WTC11 (cell line): Measurements from ENCODE around the gene MARCHF11. TPM values are rescaled to one million over a fixed set of nuclear protein-coding genes. Genes with fewer than 3 reads are reported as not detected.

Experiments
- ATAC-seq: fragments of 200-7000 bp; cut with Tn5 transposase; 2 replicates; pipeline ENCODE4 v1.10.0; 2021; ENCODE audit warnings: mild to moderate bottlenecking, moderate library complexity
- CTCF ChIA-PET: fragments of 300-600 bp; sonication (Branson Sonifier 250); formaldehyde crosslinking; loops from one replicate; lab custom pipeline; 2021; ENCODE audit warnings: antibody characterized with exemption; lab: Charles Lee
- POLR2A ChIA-PET: fragments of 350-600 bp; sonication (Branson Sonifier 250); formaldehyde crosslinking; loops from one replicate; lab custom pipeline; 2021; ENCODE audit warnings: antibody characterized with exemption; lab: Charles Lee
- DNase-seq: peaks from one replicate; pipeline ENCODE4 v3.0.0; 2021; ENCODE audit warnings: low spot score
- H3K27ac Mint-ChIP-seq: 2 replicates; pipeline ENCODE4 v1.8.0; 2021; ENCODE audit warnings: mixed read lengths
- H3K27me3 Mint-ChIP-seq: 2 replicates; pipeline ENCODE4 v1.8.0; 2021; ENCODE audit warnings: low read depth, mild to moderate bottlenecking, moderate library complexity, mixed read lengths
- H3K36me3 Mint-ChIP-seq: 2 replicates; pipeline ENCODE4 v1.8.0; 2021; ENCODE audit warnings: mixed read lengths
- H3K4me1 Mint-ChIP-seq: 2 replicates; pipeline ENCODE4 v1.8.0; 2022; ENCODE audit warnings: mixed read lengths
- H3K4me3 Mint-ChIP-seq: 2 replicates; pipeline ENCODE4 v1.8.0; 2021; ENCODE audit warnings: mild to moderate bottlenecking, moderate library complexity, mixed read lengths
- H3K9me3 Mint-ChIP-seq: 2 replicates; pipeline ENCODE4 v1.8.0; 2021; ENCODE audit warnings: mixed read lengths
- ELF4 ChIP-seq: sonication (generic); formaldehyde crosslinking; IDR thresholded peaks from 2 replicates; pipeline ENCODE4 v1.8.1; 2022; ENCODE audit warnings: low read depth, mild to moderate bottlenecking, moderate library complexity, missing genetic modification reagents
- FOXK1 ChIP-seq: sonication (generic); formaldehyde crosslinking; IDR thresholded peaks from 2 replicates; pipeline ENCODE4 v1.8.0; 2022; ENCODE audit warnings: mild to moderate bottlenecking, moderate library complexity, missing genetic modification reagents
- GABPB1 ChIP-seq: sonication (generic); formaldehyde crosslinking; IDR thresholded peaks from 2 replicates; pipeline ENCODE4 v1.8.1; 2023; ENCODE audit warnings: mild to moderate bottlenecking, missing genetic modification reagents
- GTF2I ChIP-seq: fragments of 250-450 bp; sonication (Bioruptor Pico); conservative IDR thresholded peaks from 2 replicates; pipeline ENCODE4 v1.4.0; 2021; ENCODE audit warnings: mild to moderate bottlenecking
- IRF2 ChIP-seq: sonication (generic); formaldehyde crosslinking; IDR thresholded peaks from 2 replicates; pipeline ENCODE4 v1.8.0; 2022; ENCODE audit warnings: low read depth, missing genetic modification reagents, borderline replicate concordance
- JAZF1 ChIP-seq: fragments of 250-450 bp; sonication (Bioruptor Pico); IDR thresholded peaks from 2 replicates; pipeline ENCODE4 v1.9.0; 2021; ENCODE audit warnings: moderate library complexity, mild to moderate bottlenecking, inconsistent platforms
- MLX ChIP-seq: sonication (generic); formaldehyde crosslinking; IDR thresholded peaks from 2 replicates; pipeline ENCODE4 v1.8.1; 2023; ENCODE audit warnings: mild to moderate bottlenecking, missing genetic modification reagents, moderate library complexity
- MXD4 ChIP-seq: fragments of 250-450 bp; sonication (Bioruptor Pico); IDR thresholded peaks from 2 replicates; pipeline ENCODE4 v1.8.0; 2021; ENCODE audit warnings: mild to moderate bottlenecking, moderate library complexity, borderline replicate concordance
- NFATC4 ChIP-seq: fragments of 250-450 bp; sonication (Bioruptor Pico); IDR thresholded peaks from 2 replicates; pipeline ENCODE4 v1.9.0; 2021; ENCODE audit warnings: mild to moderate bottlenecking
- NFYB ChIP-seq: sonication (generic); formaldehyde crosslinking; conservative IDR thresholded peaks from 2 replicates; pipeline ENCODE4 v1.8.0; 2022; ENCODE audit warnings: low read depth, missing genetic modification reagents
- NR3C1 ChIP-seq: sonication (generic); formaldehyde crosslinking; conservative IDR thresholded peaks from 2 replicates; pipeline ENCODE4 v1.8.1; 2023; ENCODE audit warnings: low read depth, mild to moderate bottlenecking, missing genetic modification reagents
- RORB ChIP-seq: fragments of 250-450 bp; sonication (Bioruptor Pico); IDR thresholded peaks from 2 replicates; pipeline ENCODE4 v1.9.0; 2021; ENCODE audit warnings: mild to moderate bottlenecking
- SP1 ChIP-seq: sonication (generic); formaldehyde crosslinking; conservative IDR thresholded peaks from 2 replicates; pipeline ENCODE4 v1.8.1; 2022; ENCODE audit warnings: missing genetic modification reagents
- TP53 ChIP-seq: sonication (generic); formaldehyde crosslinking; IDR thresholded peaks from 2 replicates; pipeline ENCODE4 v1.8.1; 2023; ENCODE audit warnings: mild to moderate bottlenecking, missing genetic modification reagents
- ZNF138 ChIP-seq: sonication (generic); formaldehyde crosslinking; conservative IDR thresholded peaks from 2 replicates; pipeline ENCODE4 v1.8.1; 2022; ENCODE audit warnings: mild to moderate bottlenecking, moderate library complexity, missing genetic modification reagents
- ZNF281 ChIP-seq: sonication (generic); formaldehyde crosslinking; IDR thresholded peaks from 2 replicates; pipeline ENCODE4 v1.8.0; 2023; ENCODE audit warnings: mild to moderate bottlenecking, missing genetic modification reagents
- total RNA-seq: library from RNA; stranded (reverse); gene quantifications from 3 replicates; pipeline ENCODE4 v1.2.3, GENCODE V29; 2021
- TF ChIP-seq, protein P1 (sequence below): fragments of 250-450 bp; sonication (Bioruptor Pico); conservative IDR thresholded peaks from 2 replicates; pipeline ENCODE4 v1.9.0; 2021; ENCODE audit warnings: mild to moderate bottlenecking
- TF ChIP-seq, protein P2 (sequence below): fragments of 250-450 bp; sonication (Bioruptor Pico); IDR thresholded peaks from 2 replicates; pipeline ENCODE4 v2.1.2; 2022; ENCODE audit warnings: mild to moderate bottlenecking, moderate library complexity
- TF ChIP-seq, protein P3 (sequence below): fragments of 250-450 bp; sonication (Bioruptor Pico); IDR thresholded peaks from 2 replicates; pipeline ENCODE4 v1.8.0; 2021; ENCODE audit warnings: mild to moderate bottlenecking
- TF ChIP-seq, protein P4 (sequence below): sonication (generic); formaldehyde crosslinking; IDR thresholded peaks from 2 replicates; pipeline ENCODE4 v1.8.0; 2022; ENCODE audit warnings: mild to moderate bottlenecking, missing genetic modification reagents

MARCHF11 gene
- total RNA-seq, 1 experiment from 2014 or later, result 2.9 TPM

DNA sequence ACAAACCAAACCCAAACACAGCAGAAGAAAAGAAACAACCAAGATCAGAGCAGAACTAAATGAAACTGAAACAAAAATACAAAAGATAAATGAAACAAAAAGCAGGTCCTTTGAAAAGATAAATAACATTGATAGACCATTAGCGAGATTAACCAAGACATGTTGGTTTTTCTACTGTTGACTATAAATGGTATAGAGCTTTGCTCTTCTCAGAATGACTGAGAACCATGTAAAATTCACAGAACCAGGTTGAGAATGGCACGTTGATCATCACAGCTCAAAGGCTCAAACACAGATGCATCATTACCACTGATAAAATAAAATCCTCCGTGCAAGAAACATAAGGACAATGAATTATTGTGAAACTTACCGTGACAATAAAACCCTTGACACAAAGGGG, 105.2 kb downstream of the MARCHF11 start (continued):
- no peak for TF ChIP-seq NR3C1 (CRISPR knock-in tag)
- no peak for TF ChIP-seq ZNF281 (CRISPR knock-in tag)

DNA sequence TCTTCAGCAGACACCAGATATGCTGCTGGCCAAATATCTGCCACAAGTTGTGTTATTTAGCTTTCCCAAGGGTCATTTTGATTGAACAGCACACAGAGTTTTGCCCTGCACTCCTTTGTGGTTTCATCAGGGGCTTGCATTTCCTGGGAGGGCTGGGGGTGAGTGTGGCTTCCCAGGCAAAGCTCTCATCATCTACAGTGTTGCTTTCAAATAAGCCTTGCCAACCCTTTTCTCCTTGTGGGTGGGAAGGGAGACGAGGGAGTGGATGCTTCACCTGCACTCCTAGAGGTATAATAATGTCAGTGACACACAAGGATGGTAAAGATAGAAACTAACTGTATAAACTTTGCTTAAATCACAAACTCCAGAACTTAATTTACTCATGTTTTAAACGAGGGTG, 107.0 kb downstream of the MARCHF11 start:
- Mint-ChIP-seq H3K9me3 (peaks cover 4% of the 10 kb centered on the region), H3K27me3 (no peaks in the 10 kb centered on the region), H3K27ac (no peak overlapping the region), H3K36me3 (no peaks in the 10 kb centered on the region), H3K4me3 (no peak overlapping the region), H3K4me1 (no peaks in the 10 kb centered on the region)
- DNase-seq (no peak), ATAC-seq (no peak)
- CTCF ChIA-PET, result no interaction called here
- TF ChIP-seq ELF4 (CRISPR knock-in tag) (no peak), IRF2 (CRISPR knock-in tag) (no peak), SP1 (CRISPR knock-in tag) (no peak), NFATC4 (CRISPR knock-in tag) (no peak), RORB (no peak), NFYB (CRISPR knock-in tag) (no peak), MLX (CRISPR knock-in tag) (no peak), TP53 (CRISPR knock-in tag) (no peak), GABPB1 (CRISPR knock-in tag) (no peak), GTF2I (CRISPR knock-in tag) (no peak), MXD4 (CRISPR knock-in tag) (no peak), JAZF1 (CRISPR knock-in tag) (no peak), ZNF138 (no peak), FOXK1 (no peak)
- TF ChIP-seq, protein P1, sequence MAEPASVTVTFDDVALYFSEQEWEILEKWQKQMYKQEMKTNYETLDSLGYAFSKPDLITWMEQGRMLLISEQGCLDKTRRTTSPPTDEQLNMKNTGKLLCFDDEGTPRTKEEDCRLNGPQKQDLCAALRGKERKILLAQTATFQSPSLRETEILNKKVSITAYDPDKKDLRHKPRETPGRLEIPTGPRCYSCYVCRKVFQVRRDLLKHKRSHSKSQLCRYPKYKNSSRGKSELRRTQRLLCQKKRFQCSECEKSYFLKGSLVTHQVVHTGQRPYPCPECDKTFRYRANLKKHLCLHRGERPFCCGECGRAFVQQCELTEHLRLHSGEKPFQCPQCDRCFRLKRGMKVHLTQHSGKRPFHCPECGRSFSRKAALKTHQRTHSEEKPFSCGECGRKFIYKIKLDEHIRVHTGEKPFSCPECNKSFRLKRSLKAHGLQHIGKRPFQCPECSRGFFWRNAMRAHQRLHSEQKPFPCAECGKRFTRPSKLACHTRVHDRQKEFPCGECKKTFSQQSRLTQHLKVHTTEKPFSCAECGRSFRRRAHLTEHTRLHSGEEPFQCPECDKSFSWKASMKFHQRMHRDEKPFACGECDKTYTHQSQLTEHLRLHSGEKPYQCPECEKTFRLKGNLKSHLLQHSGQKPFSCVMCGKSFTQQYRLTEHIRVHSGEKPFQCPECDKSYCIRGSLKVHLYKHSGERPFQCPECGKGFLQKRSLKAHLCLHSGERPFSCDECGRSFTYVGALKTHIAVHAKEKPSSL (CRISPR knock-in tag), result no peak
- TF ChIP-seq, protein P2, sequence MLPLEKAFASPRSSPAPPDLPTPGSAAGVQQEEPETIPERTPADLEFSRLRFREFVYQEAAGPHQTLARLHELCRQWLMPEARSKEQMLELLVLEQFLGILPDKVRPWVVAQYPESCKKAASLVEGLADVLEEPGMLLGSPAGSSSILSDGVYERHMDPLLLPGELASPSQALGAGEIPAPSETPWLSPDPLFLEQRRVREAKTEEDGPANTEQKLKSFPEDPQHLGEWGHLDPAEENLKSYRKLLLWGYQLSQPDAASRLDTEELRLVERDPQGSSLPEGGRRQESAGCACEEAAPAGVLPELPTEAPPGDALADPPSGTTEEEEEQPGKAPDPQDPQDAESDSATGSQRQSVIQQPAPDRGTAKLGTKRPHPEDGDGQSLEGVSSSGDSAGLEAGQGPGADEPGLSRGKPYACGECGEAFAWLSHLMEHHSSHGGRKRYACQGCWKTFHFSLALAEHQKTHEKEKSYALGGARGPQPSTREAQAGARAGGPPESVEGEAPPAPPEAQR (CRISPR knock-in tag), result no peak
- TF ChIP-seq, protein P3, sequence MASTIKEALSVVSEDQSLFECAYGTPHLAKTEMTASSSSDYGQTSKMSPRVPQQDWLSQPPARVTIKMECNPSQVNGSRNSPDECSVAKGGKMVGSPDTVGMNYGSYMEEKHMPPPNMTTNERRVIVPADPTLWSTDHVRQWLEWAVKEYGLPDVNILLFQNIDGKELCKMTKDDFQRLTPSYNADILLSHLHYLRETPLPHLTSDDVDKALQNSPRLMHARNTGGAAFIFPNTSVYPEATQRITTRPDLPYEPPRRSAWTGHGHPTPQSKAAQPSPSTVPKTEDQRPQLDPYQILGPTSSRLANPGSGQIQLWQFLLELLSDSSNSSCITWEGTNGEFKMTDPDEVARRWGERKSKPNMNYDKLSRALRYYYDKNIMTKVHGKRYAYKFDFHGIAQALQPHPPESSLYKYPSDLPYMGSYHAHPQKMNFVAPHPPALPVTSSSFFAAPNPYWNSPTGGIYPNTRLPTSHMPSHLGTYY (CRISPR knock-in tag), result no peak
- TF ChIP-seq, protein P4, sequence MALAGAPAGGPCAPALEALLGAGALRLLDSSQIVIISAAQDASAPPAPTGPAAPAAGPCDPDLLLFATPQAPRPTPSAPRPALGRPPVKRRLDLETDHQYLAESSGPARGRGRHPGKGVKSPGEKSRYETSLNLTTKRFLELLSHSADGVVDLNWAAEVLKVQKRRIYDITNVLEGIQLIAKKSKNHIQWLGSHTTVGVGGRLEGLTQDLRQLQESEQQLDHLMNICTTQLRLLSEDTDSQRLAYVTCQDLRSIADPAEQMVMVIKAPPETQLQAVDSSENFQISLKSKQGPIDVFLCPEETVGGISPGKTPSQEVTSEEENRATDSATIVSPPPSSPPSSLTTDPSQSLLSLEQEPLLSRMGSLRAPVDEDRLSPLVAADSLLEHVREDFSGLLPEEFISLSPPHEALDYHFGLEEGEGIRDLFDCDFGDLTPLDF (CRISPR knock-in tag), result no peak
- POLR2A ChIA-PET, result no interaction called here
